Heart right ventricle (tissue), 16 donors: ENCODE measurements around the gene PRKCD. TPM values are rescaled to one million over a fixed set of nuclear protein-coding genes. Genes with fewer than 3 reads are reported as not detected.

Source experiments
- ATAC-seq, 8 donors: fragments of 200-7000 bp; cut with Tn5 transposase; one replicate each; pipeline ENCODE4 v1.9.1; 2020; ENCODE audit warnings: mild to moderate bottlenecking in 8 of 8, moderate library complexity in 8 of 8, moderate number of reproducible peaks in 1 of 8
- DNase-seq, 2 donors: peaks; one replicate each; pipeline ENCODE4 v3.0.0-alpha.2; 2020
- H3K27ac ChIP-seq, 10 donors: fragments of 200-600 bp; sonication (generic) in 2 of 10; one replicate each; pipeline versions ENCODE4 v1.5.0 to v1.8.0; 2020 to 2022; ENCODE audit warnings: mild to moderate bottlenecking in 3 of 10
- H3K27me3 ChIP-seq, 7 donors: fragments of 200-600 bp; one replicate each; pipeline ENCODE4 v1.8.0; 2021 to 2022; ENCODE audit warnings: mild to moderate bottlenecking in 2 of 7
- H3K36me3 ChIP-seq, 9 donors: fragments of 200-600 bp; sonication (generic) in 1 of 9; one replicate each; pipeline versions ENCODE4 v1.5.0 to v1.8.0; 2020 to 2022; ENCODE audit warnings: mild to moderate bottlenecking in 2 of 9
- H3K4me1 ChIP-seq, 9 donors: fragments of 200-600 bp; sonication (generic) in 1 of 9; one replicate each; pipeline versions ENCODE4 v1.5.0 to v1.8.0; 2020 to 2022; ENCODE audit warnings: mild to moderate bottlenecking in 4 of 9
- H3K4me3 ChIP-seq, 10 donors: fragments of 200-600 bp; sonication (generic) in 2 of 10; one replicate each; pipeline versions ENCODE4 v1.5.0 to v1.8.0; 2020 to 2022; ENCODE audit warnings: mild to moderate bottlenecking in 7 of 10, moderate library complexity in 2 of 10
- H3K9me3 ChIP-seq, 11 donors: fragments of 200-600 bp in 10 of 11; sonication (generic) in 2 of 11; one replicate each; pipeline versions ENCODE4 v1.5.0 to v1.8.0; 2013 to 2022; ENCODE audit warnings: mild to moderate bottlenecking in 2 of 11, control low read depth in 1 of 11, moderate library complexity in 1 of 11
- WGBS, 2 donors: extraction: QIAGEN DNeasy Blood & Tissue Kit; methylation state at CpG; one replicate each; pipeline ENCODE4 v1.1.7; 2013; ENCODE audit warnings: inconsistent platforms in 1 of 2; 5-methylcytosine and 5-hydroxymethylcytosine counted together
- intact Hi-C, 10 donors: fragments of 100-400 bp; cut with DNase I; formaldehyde crosslinking; loops; one replicate each; pipeline versions ENCODE4 v1.11.1 to v1.14.2; 2022
- polyA plus RNA-seq, 2 donors: library from polyadenylated mRNA; stranded (reverse); fragments of 200-250 nt; gene quantifications; one replicate each; pipeline ENCODE4 v1.2.3, GENCODE V29; 2013
- total RNA-seq, 10 donors: library from RNA; stranded (reverse); fragmentation: NEBNext Ultra II Directional in 3 of 10; extraction: Animal tissue kit (Norgen Biotek cat#: 25700) in 3 of 10; gene quantifications; one replicate each; pipeline versions ENCODE4 v1.2.1 to v1.2.4, GENCODE V29; 2021 to 2023
- TF ChIP-seq, protein P1 (sequence below), 9 donors: fragments of 200-600 bp; sonication (generic) in 2 of 9; IDR thresholded peaks; one replicate each; pipeline versions ENCODE4 v1.5.0 to v1.8.0; 2021 to 2022; ENCODE audit warnings: antibody characterized with exemption in 9 of 9, mild to moderate bottlenecking in 5 of 9, moderate library complexity in 1 of 9
- donor health status: Arrhythmogenic right ventricular cardiomyopathy.
- donor health status: ischemic (EF 13 %, LVEDD 7.1; RV severe dilation, severe dysfunction).
- donor health status: healthy with polysubstance abuse.
- donor health status: DM: no; HTN: yes; CAD: no.
- donor health status: DM: no; HTN: no; CAD: no.
- donor health status: ischemic (EF 25% LVEDD 6.9; RV normal size, moderate dysfunction).
- donor health status: ischemic (EF 25% LVEDD 5.7; RV mildly dilated, moderate dysfunction).
- donor health status: healthy.
- donor health status: DM: yes; HTN: yes; CAD: no.
- donor health status: Ischemic cardiomyopathy.
- donor health status: ischemic (EF 35%, LVEDD 5.7; RV mildly dilated, moderate dysfunction).
- donor health status: nonischemic (EF 11% LVEDD 7.7; RV severe dilation, severe dysfunction).
- donor health status: DM: yes; HTN: yes; CAD: no.
- donor health status: PGD.
- donor health status: ischemic (EF 29% LVEDD 5.4; RV normal size, mild dysfunction).
- donor health status: nonischemic (EF 23%, LVEDD 6.1; RV moderate dilation, normal function).

Gene PRKCD
- total and polyA plus RNA-seq, 12 donors = 6.6 to 28.3 (median 8.3) TPM

- TF ChIP-seq, protein P1, sequence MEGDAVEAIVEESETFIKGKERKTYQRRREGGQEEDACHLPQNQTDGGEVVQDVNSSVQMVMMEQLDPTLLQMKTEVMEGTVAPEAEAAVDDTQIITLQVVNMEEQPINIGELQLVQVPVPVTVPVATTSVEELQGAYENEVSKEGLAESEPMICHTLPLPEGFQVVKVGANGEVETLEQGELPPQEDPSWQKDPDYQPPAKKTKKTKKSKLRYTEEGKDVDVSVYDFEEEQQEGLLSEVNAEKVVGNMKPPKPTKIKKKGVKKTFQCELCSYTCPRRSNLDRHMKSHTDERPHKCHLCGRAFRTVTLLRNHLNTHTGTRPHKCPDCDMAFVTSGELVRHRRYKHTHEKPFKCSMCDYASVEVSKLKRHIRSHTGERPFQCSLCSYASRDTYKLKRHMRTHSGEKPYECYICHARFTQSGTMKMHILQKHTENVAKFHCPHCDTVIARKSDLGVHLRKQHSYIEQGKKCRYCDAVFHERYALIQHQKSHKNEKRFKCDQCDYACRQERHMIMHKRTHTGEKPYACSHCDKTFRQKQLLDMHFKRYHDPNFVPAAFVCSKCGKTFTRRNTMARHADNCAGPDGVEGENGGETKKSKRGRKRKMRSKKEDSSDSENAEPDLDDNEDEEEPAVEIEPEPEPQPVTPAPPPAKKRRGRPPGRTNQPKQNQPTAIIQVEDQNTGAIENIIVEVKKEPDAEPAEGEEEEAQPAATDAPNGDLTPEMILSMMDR (IDR thresholded peaks at IDR 0.05) = no peak
- no peaks in the 10 kb centered on the region for H3K27me3 ChIP-seq
- DNase-seq = no peak
- no peaks in the 10 kb centered on the region for H3K36me3 ChIP-seq
- no peak overlapping the region for H3K27ac ChIP-seq
- ATAC-seq = no peak
- no peaks in the 10 kb centered on the region for H3K9me3 ChIP-seq
- peaks cover 0 to 16% (median 5%) of the 10 kb centered on the region in 9 donors for H3K4me1 ChIP-seq
- no peak overlapping the region for H3K4me3 ChIP-seq
- 85 to 87% methylated on average over 19 of the region's 19 CpGs for WGBS, 2 donors
- intact Hi-C loops = no loop called here
Observed at GRCh38 chr3:53200501-53201498, 39.8 kb downstream of the PRKCD start.

GRCh38 chr3:53202331-53203015, 41.5 kb downstream of the PRKCD start:
- Histone ChIP-seq H3K4me1 (no peaks in the 10 kb centered on the region), H3K9me3 (peaks cover 0 to 5% (median 0%) of the 10 kb centered on the region in 11 donors), H3K36me3 (no peaks in the 10 kb centered on the region), H3K27ac (no peak overlapping the region), H3K27me3 (no peaks in the 10 kb centered on the region), H3K4me3 (no peak overlapping the region)
- WGBS, 2 donors = 74 to 76% methylated on average over 14 of the region's 14 CpGs
- TF ChIP-seq, protein P1 (IDR thresholded peaks at IDR 0.05) = no peak
- ATAC-seq (no peak), DNase-seq (no peak)
- intact Hi-C loops = no loop called here

DNA sequence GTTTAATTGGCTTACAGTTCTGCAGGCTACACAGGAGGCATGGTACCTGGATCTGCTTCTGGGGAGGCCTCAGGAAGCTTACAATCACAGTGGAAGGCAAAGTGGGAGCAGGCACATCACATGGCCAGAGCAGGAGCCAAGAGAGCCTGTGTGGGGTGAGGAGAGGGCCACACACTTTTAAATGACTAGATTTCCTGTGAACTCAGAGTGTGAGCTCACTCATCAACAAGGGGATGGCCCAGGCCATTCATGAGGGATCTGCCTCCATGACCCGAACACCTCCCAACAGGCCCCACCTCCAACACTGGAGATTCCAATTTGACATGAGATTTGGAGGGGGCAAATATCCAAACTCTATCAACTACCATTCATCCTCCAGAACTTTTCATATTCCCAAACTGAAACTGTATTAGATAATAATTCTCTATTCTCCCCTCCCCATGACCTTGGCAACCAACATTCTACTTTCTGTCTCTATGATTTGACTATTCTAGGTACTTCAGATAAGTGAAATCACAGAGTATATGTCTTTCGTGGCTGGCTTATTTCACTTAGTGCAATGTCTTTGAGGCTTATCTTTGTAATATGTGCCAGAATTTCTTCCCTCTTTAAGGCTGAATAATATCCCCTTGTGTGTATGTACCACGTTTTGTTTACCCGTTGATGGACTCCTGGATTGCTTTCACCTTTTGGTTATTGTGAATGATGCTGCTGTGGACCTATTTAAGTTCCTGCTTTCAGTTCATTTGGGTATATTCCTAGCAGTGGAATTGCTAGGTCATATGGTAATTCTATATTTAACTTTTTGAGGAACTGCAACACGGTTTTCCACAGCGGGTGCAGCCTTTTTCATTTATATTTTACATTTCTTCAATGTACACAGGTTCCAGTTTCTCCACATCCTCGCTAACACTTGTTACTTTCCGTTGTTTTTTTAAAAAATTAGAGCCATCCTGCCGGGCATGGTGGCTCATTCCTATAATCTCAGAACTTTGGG, 51.0 kb downstream of the PRKCD start:
- WGBS, 2 donors = 67 to 68% methylated on average over 9 of the region's 9 CpGs
- DNase-seq (no peak), ATAC-seq (no peak)
- peaks cover 0 to 28% (median 0%) of the 10 kb centered on the region in 11 donors for H3K9me3 ChIP-seq
- no peak overlapping the region for H3K27ac ChIP-seq
- TF ChIP-seq, protein P1 (IDR thresholded peaks at IDR 0.05) = no peak
- H3K4me3 ChIP-seq = no peak overlapping the region
- no peaks in the 10 kb centered on the region for H3K36me3 ChIP-seq
- H3K27me3 ChIP-seq = peaks cover 0 to 4% (median 0%) of the 10 kb centered on the region in 7 donors
- intact Hi-C loops = no loop called here
- peaks cover 0 to 13% (median 0%) of the 10 kb centered on the region in 9 donors for H3K4me1 ChIP-seq
